HG03378 (cell line): ENCODE data around the gene ADAM23.
"Not testable (repeated sequence)": the region's sequence is repeated elsewhere in the genome, so short reads cannot be mapped to it uniquely, and the experiment has no call there.

Source experiments
- ATAC-seq: cut with Tn5 transposase; IDR thresholded peaks from one replicate; pipeline ENCODE4 v1.9.1; 2021; ENCODE audit warnings: mild to moderate bottlenecking, moderate library complexity; ENCODE audit not compliant: unreplicated experiment

ADAM23 gene

DNA sequence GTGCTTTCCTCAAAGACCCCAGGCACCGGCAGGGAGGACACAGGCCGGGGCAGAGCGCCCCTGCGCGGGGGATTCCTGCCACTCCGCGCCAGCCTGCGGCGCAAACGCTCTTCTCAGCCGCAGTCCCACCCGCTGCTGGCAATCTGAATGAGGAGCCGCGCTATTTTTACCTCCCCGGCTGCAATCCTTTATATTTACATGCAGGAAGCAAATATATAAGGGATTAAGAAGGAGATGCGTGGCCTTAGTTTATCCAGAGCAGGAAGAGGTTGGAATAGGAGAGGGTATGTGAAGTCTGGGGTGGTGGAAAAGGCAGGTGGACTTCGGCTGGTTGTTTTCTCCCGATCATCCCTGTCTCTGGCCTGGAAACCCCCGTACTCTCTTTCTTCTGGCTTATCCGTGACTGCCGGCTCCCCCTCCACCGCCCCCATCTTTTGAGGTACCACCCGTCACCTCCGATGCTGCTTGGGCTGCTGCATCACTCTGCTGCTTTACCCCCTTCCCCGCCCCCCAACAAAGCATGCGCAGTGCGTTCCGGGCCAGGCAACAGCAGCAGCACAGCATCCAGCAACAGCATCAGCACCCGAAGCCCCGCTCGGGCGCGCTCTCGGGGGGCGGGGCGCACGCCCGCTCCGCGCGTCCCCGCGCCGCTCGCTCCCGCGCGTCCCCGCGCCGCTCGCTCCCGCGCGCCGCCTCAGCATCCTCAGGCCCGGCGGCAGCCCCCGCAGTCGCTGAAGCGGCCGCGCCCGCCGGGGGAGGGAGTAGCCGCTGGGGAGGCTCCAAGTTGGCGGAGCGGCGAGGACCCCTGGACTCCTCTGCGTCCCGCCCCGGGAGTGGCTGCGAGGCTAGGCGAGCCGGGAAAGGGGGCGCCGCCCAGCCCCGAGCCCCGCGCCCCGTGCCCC is at the start of gene ADAM23:
Gene ADAM23 (plus strand): TSS at position 700 of the 902 bp plus-strand sequence. CDS start 335 bp downstream, outside the sequence.
- ATAC-seq: no peak

GRCh38 chr2:206396211-206396610 is 47.1 kb upstream of the ADAM23 start:
- no peak for ATAC-seq

DNA sequence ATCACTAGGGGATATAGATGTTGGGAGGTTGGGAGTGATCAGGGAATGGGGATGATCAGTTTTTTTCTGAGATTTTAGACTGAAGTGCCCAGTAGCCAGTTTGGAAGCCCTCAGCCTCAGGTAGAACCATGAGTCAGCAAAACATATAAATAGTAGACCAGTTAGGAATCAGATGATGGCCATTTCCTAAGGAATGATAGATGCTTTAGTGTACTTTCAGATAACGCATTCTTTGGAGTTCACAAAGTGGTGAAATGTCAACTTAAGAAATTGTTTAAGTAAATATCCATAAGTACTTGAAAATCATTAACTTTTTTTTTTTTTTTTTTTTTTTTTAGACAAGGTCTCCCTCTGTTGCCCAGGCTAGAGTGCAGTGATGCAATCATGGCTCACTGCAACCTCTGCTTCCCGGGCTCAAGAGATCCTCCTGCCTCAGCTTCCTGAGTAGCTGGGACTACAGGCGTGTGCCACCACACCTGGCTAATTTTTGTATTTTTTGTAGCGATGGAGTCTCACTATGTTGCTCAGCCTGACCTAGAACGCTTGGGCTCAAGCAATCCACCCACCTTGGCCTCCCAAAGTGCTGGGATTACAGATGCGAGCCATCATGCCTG is 40.3 kb upstream of the ADAM23 start:
- ATAC-seq: not testable (repeated sequence)

- peak; percentile 95 for ATAC-seq
Measured at GRCh38 chr2:206408323-206409320, 34.7 kb upstream of the ADAM23 start.

GRCh38 chr2:206410714-206411113 is 32.6 kb upstream of the ADAM23 start:
- no peak for ATAC-seq

GRCh38 chr2:206415618-206416243 is 27.6 kb upstream of the ADAM23 start:
- no peak for ATAC-seq

DNA sequence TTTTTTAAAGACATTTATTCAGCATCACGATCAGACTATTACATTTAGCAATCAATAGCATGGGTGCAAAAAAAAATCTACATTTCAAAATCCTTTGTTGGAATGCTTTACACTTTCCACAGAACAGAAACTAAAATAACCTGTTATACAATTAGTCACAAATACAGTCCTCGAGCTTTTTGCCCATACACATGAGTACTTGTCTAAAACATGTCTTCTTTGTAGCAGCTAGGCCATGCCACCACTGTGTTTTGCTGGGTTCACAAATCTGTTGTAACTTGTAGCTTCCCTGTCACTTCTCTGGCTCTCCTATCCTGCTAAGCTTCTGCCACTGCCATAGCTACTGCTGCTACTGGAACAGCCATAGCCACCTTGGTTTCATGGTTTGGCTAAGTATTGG is 24.4 kb upstream of the ADAM23 start:
- no peak for ATAC-seq

GRCh38 chr2:206420721-206421120 is 22.6 kb upstream of the ADAM23 start:
- ATAC-seq: no peak

DNA sequence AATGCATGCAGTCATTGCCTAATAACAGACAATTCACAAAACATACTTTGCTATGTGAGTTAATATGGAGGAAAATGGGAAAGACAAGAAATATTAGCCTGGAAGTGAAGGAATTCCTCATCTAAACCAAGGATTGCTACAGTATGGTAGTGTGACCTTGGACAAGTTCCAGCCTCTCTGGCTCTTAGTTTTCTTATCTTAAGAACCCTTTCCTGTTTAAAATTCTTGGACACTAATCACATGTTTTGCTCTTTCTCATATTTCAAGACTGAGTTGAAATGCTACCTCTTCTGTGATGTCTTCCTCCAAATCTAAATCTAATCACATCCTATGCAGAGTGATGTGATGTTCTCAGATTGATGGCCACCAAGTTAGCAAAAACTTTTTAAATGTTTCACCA is 20.8 kb upstream of the ADAM23 start:
- no peak for ATAC-seq

GRCh38 chr2:206423147-206423546 is 20.2 kb upstream of the ADAM23 start:
- ATAC-seq: no peak

- ATAC-seq: no peak
Measured at GRCh38 chr2:206424134-206424533, 19.2 kb upstream of the ADAM23 start.

DNA sequence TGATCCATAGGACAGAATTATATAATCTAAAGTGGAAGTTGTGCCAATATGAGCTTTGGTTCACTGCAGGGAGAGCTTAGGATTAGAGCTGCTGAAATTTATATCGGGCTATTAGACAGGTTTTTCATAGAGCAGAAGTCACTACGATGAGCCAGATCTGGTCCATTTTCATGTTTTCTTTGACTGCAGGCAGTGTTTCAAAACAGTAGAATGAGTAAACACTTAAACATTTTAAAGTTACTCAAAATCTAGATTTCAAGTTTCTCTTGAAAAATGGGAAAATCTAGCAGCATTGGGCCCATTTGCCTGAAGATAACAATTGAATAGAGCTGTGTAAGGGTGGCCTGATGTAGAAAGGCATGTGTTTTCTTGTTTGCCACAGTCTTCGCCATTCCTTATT is 14.5 kb upstream of the ADAM23 start:
- ATAC-seq: no peak

DNA sequence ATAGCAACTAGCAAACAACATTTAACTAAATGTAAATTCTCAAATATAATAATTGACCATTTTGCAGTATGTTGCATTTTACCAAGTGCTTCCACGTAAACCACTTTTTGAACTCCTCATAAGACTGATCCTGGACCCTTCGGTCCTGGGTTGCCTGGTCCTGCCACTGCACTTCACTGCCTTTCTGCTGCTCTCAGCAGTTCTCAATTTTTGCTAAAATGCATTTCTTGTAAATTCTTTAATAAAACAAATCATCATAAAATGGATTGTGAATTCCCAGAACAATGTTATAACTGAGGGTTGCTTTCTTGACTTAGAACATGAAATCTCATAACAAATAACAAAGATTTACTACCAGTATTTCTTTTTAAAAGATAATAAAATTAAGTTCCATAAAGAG is 12.9 kb upstream of the ADAM23 start:
- ATAC-seq: no peak

GRCh38 chr2:206431439-206431838 is 11.9 kb upstream of the ADAM23 start:
- ATAC-seq: no peak

DNA sequence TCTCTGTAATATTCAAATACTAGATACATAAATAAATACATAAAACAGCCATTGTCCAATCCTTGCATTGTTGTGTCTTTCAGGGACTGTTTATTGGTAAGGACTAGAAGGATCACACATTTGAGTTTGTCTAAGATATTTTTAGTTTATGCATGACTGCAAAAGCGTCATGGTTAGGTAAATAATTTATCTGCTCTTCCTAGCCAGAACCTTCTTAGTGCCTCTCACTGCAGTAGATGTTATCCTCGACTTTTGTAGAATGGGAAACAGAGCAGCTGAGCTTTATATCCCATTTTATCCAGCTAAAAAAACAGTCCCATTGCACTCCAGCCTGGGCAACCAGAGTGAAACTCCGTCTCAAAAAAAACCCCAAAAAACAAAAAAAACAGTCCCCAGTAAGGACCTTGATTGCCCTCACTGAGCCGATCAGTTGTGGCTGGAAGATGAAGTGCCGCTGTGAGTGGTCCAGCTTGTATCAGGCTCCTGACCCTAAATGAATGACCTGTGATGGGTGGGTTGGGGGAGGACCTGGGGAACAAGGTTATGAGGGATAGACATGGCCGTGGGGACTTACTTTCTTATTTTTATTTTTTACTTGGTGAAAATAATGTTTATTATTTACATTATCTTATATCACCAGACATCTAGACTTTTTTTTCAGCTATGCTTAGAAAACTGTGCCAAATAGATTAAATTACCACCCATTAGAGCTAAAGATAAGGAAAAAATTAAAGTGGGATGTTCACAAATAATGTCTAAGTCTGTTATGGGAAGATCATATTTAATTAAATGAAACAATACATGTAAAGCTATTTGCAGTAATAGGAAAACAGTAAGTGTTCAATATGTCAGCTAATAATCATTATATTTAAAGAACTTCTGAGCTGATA is 10.9 kb upstream of the ADAM23 start:
- ATAC-seq: no peak

DNA sequence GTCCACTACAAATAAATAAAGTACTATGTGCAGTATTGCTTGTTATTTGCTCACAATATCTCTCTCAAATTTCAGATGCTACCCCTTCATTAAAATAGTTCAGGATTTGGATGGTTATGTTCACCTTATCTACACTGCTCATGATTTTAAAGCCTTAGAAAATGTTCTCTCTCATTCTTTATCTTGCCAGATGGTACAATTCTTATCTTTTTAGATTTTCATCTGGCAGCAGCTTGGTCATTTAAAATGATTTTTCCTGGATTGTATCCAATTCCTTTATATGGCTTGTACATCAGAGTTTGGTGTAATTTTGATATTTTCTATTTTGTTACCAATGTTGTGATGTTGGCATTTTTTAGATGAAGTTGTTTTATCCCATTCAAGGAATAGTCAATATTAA is 10.1 kb upstream of the ADAM23 start:
- no peak for ATAC-seq

GRCh38 chr2:206433686-206434085 is 9.6 kb upstream of the ADAM23 start:
- ATAC-seq: no peak

- no peak for ATAC-seq
Measured at GRCh38 chr2:206435742-206436141, 7.6 kb upstream of the ADAM23 start.

- no peak for ATAC-seq
Measured at GRCh38 chr2:206438196-206438724, 5.1 kb upstream of the ADAM23 start.
